GM21423 (cell line): ENCODE data around the gene LARGE1.

Experiments used
- ATAC-seq: cut with Tn5 transposase; IDR thresholded peaks from one replicate; pipeline ENCODE4 v1.9.1; 2021; ENCODE audit warnings: mild to moderate bottlenecking, moderate library complexity; ENCODE audit not compliant: unreplicated experiment

The LARGE1 gene

GRCh38 chr22:33347002-33347401 lies 573.3 kb downstream of the LARGE1 start:
- no peak for ATAC-seq

- ATAC-seq, result no peak
Measured at GRCh38 chr22:33341611-33342010, 578.7 kb downstream of the LARGE1 start.

GRCh38 chr22:33337524-33337923 lies 582.8 kb downstream of the LARGE1 start:
- no peak for ATAC-seq

GRCh38 chr22:33335611-33336279 lies 584.5 kb downstream of the LARGE1 start:
- ATAC-seq, result no peak

- no peak for ATAC-seq
Measured at GRCh38 chr22:33332538-33332937, 587.7 kb downstream of the LARGE1 start.

- ATAC-seq, result no peak
Measured at GRCh38 chr22:33331017-33331416, 589.3 kb downstream of the LARGE1 start.

- ATAC-seq, result no peak
Measured at GRCh38 chr22:33330534-33330933, 589.7 kb downstream of the LARGE1 start.

- ATAC-seq, result no peak
Measured at GRCh38 chr22:33329398-33329797, 590.9 kb downstream of the LARGE1 start.

GRCh38 chr22:33328789-33329296 lies 591.4 kb downstream of the LARGE1 start:
- ATAC-seq, result no peak

GRCh38 chr22:33327348-33327860 lies 592.9 kb downstream of the LARGE1 start:
- ATAC-seq, result no peak

GRCh38 chr22:33326540-33327295 lies 593.6 kb downstream of the LARGE1 start:
- no peak for ATAC-seq

- ATAC-seq, result no peak
Measured at GRCh38 chr22:33325232-33326004, 594.9 kb downstream of the LARGE1 start.

- ATAC-seq, result no peak
Measured at GRCh38 chr22:33324228-33324627, 596.0 kb downstream of the LARGE1 start.

GRCh38 chr22:33321466-33321865 lies 598.8 kb downstream of the LARGE1 start:
- ATAC-seq, result no peak

GRCh38 chr22:33315954-33316353 lies 604.3 kb downstream of the LARGE1 start:
- no peak for ATAC-seq

- no peak for ATAC-seq
Measured at GRCh38 chr22:33315117-33315516, 605.2 kb downstream of the LARGE1 start.

GRCh38 chr22:33314316-33314715 lies 606.0 kb downstream of the LARGE1 start:
- no peak for ATAC-seq

- no peak for ATAC-seq
Measured at GRCh38 chr22:33303099-33303498, 617.2 kb downstream of the LARGE1 start.

- ATAC-seq, result no peak
Measured at GRCh38 chr22:33302549-33302948, 617.7 kb downstream of the LARGE1 start.

- no peak for ATAC-seq
Measured at GRCh38 chr22:33302049-33302545, 618.2 kb downstream of the LARGE1 start.

GRCh38 chr22:33300165-33300564 lies 620.1 kb downstream of the LARGE1 start:
- ATAC-seq, result no peak
